GM04504 (cell line): ENCODE data around the gene NFE2L1.
"Not testable (repeated sequence)": the region's sequence is repeated elsewhere in the genome, so short reads cannot be mapped to it uniquely, and the experiment has no call there.

Experiments used
- DNase-seq: peaks from one replicate; pipeline ENCODE4 v3.0.0-alpha.2; 2012; ENCODE audit warnings: low read depth

The NFE2L1 gene

GRCh38 chr17:48047741-48048383 lies at the start of gene NFE2L1:
NFE2L1 (plus strand) TSS chr17:48048359; CDS start chr17:48051119, 2,760 bp downstream.
- DNase-seq: peak; percentile 100

DNA sequence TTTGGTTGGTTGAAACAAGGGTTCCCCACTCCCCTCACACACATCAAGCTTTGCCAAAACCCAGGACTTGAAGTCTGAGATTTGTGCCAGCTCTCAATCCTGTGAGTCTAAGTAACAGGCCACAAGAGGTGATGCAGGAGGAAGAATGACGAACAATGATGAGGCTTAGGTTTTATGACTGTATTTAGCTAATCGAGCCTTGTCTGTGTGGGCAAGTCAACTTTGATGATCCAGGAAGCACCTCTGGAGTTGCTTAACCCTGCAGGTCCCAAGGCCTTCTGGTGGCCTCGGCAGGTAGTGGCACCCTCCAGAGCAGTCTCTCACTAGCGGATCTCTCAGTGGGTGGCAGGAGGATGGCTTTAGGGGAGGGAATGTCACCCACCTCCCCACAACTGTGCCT lies 48.6 kb upstream of the NFE2L1 start:
- no peak for DNase-seq

GRCh38 chr17:48001197-48001596 lies 47.0 kb upstream of the NFE2L1 start:
- DNase-seq: no peak

GRCh38 chr17:48001657-48002056 lies 46.5 kb upstream of the NFE2L1 start:
- not testable (repeated sequence) for DNase-seq

GRCh38 chr17:48002266-48002915 lies 45.8 kb upstream of the NFE2L1 start:
- DNase-seq: no peak

DNA sequence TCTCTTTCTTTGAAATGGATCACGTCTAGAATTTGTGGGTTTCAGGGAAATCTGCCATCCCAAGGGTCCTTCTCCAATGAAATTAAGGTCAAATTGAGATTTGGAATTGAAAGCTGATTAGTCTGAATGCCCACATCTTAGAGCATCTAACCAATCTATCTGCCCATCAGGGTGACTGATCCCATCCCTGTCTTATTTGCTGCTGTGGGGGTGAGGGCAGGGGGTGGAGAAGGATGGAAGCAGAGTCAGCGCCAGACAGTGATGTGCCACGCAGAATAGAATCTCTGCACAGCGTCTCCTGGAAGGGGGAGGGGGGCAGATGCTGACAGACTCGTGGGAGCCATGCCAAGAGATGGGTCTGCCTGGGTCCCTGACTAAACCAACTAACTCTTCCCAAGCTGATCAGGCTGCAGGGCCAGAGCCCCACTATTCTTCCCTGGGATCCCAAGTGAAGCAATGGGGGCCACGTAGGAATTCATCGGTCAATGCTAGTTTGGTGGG lies 45.2 kb upstream of the NFE2L1 start:
- no peak for DNase-seq

GRCh38 chr17:48003417-48004151 lies 44.6 kb upstream of the NFE2L1 start:
- no peak for DNase-seq

- DNase-seq: no peak
Measured at GRCh38 chr17:48004983-48005382, 43.2 kb upstream of the NFE2L1 start.

- DNase-seq: no peak
Measured at GRCh38 chr17:48006936-48007709, 41.0 kb upstream of the NFE2L1 start.

GRCh38 chr17:48010193-48010592 lies 38.0 kb upstream of the NFE2L1 start:
- DNase-seq: no peak

- no peak for DNase-seq
Measured at GRCh38 chr17:48011405-48012150, 36.6 kb upstream of the NFE2L1 start.

DNA sequence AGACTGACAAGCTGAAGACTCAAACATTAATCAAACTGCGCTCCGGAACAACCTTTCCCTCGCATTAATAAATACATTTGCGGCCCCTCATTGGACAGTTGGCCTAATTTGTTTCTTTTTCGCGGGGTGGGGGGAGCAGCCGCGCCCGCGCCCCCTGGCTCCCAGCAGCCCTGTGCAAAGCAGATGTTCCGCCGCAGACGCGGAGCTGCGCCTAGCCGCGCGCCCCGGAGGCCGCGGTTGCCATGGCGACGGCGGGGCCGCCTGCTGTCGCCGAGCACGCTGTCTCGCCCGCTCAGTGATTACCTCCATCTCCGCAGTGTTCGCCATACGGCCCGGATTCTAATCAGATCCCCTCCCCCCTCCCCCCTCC lies 36.0 kb upstream of the NFE2L1 start:
- DNase-seq: no peak

- DNase-seq: no peak
Measured at GRCh38 chr17:48012654-48013053, 35.5 kb upstream of the NFE2L1 start.

GRCh38 chr17:48013876-48014594 lies 34.1 kb upstream of the NFE2L1 start:
- no peak for DNase-seq

DNA sequence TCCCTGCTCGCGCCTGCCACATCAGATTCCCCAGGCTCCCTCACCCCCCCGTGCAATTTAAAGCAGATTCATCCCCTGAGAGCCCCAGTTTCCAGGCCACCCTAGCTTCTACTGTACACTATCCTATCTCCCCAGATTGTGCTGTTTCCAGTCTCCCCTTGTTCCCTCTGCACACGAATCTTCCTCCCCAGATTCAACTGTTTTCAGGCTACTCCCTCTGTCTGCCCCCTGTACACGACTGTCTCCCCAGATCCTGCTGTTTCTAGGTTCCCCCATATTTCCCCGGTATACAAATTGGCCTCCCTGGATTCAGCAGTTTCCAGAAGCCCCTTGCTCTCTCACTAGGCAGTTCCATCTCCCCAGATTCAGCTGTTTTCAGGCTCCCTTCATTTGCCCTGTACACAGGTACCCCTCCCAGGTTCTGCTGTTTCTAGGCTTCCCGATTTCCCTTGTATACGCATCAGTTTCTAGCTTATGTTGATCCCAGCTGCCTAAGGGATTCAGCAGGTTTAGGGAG lies 33.5 kb upstream of the NFE2L1 start:
- DNase-seq: no peak

GRCh38 chr17:48016112-48016511 lies 32.0 kb upstream of the NFE2L1 start:
- DNase-seq: no peak

DNA sequence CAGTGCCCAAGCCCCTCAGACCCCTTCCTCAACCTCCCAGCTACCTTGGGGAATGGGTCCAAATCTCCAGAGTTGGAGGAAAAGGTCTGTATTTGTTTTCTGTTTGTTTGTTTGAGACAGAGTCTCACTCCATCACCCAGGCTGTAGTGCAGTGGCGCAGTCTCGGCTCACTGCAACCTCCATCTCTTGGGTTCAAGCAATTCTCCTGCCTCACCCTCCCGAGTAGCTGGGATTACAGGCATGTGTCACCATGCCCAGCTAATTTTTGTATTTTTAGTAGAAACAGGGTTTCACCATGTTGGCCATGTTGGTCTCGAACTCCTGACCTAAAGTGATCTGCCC lies 30.4 kb upstream of the NFE2L1 start:
- DNase-seq: not testable (repeated sequence)

DNA sequence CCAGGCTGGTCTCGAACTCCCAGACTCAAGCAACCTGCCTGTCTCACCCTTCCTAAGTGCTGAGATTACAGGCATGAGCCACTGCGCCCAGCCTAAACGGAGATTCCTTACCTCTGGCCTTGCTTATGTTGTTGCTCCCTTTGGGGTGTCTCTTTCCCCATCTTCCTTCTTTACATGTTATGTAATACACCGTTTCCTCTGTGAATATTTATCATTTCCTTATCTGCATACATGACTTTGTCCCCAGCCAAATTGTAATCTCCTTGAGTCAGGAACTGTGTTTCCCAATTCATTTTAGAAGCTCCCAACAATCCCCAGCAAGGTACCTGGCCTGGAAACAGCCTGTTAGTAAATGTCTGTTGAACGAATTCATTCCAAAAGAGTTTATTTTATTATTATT lies 26.2 kb upstream of the NFE2L1 start:
- no peak for DNase-seq

DNA sequence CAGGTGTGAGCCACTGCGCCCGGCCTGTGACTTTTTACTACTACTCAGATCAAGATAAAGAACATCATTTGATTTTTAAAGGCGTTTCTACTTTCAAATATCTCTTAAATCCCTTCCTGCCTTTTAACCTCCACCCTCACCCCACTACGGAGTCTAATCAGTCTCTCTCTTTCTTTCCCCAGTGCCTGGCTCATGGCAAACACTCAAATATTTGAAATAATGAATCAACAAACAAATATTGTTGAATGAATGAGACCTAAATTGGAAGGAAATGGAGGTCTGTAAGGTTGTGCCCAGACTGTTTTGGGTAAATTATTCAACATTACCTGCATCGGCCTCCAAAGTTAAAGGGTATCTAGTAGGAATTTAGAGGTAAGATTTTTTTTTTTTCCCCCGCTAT lies 25.3 kb upstream of the NFE2L1 start:
- DNase-seq: no peak

DNA sequence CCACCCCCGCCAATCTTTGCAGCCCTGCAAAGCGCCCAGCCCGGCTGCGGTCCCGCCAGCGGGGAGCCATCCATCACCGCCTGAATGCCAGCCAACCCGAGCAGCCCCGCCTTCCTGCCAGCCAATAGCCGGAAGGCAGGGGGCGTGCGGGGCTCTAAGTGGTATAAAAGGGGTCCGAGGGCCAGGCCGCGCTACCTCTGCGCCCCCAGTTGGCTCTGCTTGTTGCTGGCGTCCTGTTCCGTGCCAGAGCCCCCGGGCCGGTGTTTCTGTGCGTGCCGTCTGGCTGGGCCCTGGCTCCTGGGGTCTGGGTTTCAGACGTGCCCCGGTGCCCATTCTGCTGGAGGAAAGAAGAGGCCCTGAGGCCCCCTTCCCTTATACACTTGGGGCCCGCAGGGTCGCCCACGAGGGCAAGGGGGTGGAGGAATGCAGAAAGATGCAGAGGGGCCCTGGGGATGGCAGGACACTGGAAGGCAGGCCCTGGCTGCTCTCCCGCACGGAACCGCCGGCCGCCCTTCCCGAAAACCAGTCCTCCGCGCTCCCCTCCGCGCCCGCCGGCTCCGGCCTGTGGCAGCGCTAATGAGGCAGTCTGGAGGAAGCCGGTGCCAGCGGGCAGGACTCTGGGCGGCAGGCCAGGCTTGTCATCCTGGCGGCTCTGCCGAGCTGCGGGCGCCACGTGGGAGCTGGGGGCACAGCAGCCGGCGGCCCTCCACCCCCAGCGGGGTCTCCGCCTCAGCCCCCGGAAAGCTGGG lies 24.6 kb upstream of the NFE2L1 start:
- DNase-seq: no peak
